Mucosa of descending colon (tissue), 3 donors: ENCODE results near the gene CACNG3. TPM values are rescaled to one million over a fixed set of nuclear protein-coding genes. Genes with fewer than 3 reads are reported as not detected.

ENCODE experiments used
- ATAC-seq: fragments of 200-7000 bp; cut with Tn5 transposase; one replicate; pipeline ENCODE4 v1.9.1; 2020; ENCODE audit warnings: mild to moderate bottlenecking, moderate library complexity
- DNase-seq, 3 donors: peaks; one replicate each; pipeline ENCODE4 v3.0.0-alpha.2; 2020
- H3K36me3 ChIP-seq: fragments of 200-600 bp; one replicate; pipeline ENCODE4 v1.8.0; 2021; ENCODE audit warnings: low read depth, mild to moderate bottlenecking
- H3K4me1 ChIP-seq: fragments of 200-600 bp; one replicate; pipeline ENCODE4 v1.8.0; 2021; ENCODE audit warnings: low read depth, mild to moderate bottlenecking
- H3K4me3 ChIP-seq: fragments of 200-600 bp; one replicate; pipeline ENCODE4 v1.8.0; 2021; ENCODE audit warnings: mild to moderate bottlenecking
- H3K9me3 ChIP-seq: fragments of 200-600 bp; one replicate; pipeline ENCODE4 v1.8.0; 2021; ENCODE audit warnings: mild to moderate bottlenecking
- intact Hi-C, 2 donors: fragments of 100-400 bp; cut with DNase I in 1 of 2; cut with micrococcal nuclease in 1 of 2; formaldehyde crosslinking; loops; one replicate each; pipeline versions ENCODE4 v1.11.0 to v1.11.1; 2022; cut with DNase I, micrococcal nuclease
- total RNA-seq, 3 donors: library from RNA; stranded (reverse); fragmentation: NEBNext Ultra II Directional in 2 of 3; extraction: Animal tissue kit (Norgen Biotek cat#: 25700) in 2 of 3; gene quantifications; one replicate each; pipeline versions ENCODE4 v1.2.1 to v1.2.4, GENCODE V29; 2021 to 2023
- TF ChIP-seq, protein P1 (sequence below): fragments of 200-600 bp; IDR thresholded peaks from one replicate; pipeline ENCODE4 v1.8.0; 2022; ENCODE audit warnings: antibody characterized with exemption, mild to moderate bottlenecking
- donor health status: DM: no; HTN: no; CAD: no; lungs with moderate emphysema.
- donor health status: DM: no; HTN: no; CAD: no.
- donor health status: DM: no; HTN: yes; CAD: no.

The CACNG3 gene
- total RNA-seq, 3 donors from 2014 or later, result not detected

DNA sequence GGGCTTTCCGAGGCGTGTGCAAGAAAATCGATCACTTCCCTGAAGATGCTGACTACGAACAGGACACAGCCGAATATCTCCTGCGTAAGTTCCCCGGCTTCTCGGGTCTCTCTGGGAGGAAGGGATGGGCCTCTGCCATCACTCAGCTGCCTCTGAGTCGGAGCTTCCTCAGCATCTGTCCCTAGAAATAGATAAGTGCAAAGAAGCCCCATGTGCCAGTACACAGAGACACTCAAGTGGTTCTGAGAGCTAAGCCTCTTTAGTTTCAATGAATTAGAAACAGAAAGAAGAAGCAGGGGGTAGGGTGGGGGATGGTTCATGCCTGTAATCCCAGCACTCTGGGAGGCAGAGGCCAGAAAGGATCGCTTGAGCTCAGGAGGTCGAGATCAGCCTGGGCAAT, 90.6 kb downstream of the CACNG3 start:
- Histone ChIP-seq H3K4me3 (no peak overlapping the region), H3K9me3 (no peaks in the 10 kb centered on the region), H3K4me1 (no peaks in the 10 kb centered on the region), H3K36me3 (no peaks in the 10 kb centered on the region)
- intact Hi-C loops, result no loop called here
- ATAC-seq, result no peak
- DNase-seq, result no peak
- TF ChIP-seq, protein P1, sequence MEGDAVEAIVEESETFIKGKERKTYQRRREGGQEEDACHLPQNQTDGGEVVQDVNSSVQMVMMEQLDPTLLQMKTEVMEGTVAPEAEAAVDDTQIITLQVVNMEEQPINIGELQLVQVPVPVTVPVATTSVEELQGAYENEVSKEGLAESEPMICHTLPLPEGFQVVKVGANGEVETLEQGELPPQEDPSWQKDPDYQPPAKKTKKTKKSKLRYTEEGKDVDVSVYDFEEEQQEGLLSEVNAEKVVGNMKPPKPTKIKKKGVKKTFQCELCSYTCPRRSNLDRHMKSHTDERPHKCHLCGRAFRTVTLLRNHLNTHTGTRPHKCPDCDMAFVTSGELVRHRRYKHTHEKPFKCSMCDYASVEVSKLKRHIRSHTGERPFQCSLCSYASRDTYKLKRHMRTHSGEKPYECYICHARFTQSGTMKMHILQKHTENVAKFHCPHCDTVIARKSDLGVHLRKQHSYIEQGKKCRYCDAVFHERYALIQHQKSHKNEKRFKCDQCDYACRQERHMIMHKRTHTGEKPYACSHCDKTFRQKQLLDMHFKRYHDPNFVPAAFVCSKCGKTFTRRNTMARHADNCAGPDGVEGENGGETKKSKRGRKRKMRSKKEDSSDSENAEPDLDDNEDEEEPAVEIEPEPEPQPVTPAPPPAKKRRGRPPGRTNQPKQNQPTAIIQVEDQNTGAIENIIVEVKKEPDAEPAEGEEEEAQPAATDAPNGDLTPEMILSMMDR, result no peak

- no peaks in the 10 kb centered on the region for H3K9me3 ChIP-seq
- DNase-seq (no peak), ATAC-seq (no peak)
- H3K36me3 ChIP-seq, result no peaks in the 10 kb centered on the region
- intact Hi-C loops, result no loop called here
- no peaks in the 10 kb centered on the region for H3K4me1 ChIP-seq
- TF ChIP-seq, protein P1, result no peak
- H3K4me3 ChIP-seq, result no peak overlapping the region
These were observed 91.4 kb downstream of the CACNG3 start for GRCh38 chr16:24347556-24347955.

DNA sequence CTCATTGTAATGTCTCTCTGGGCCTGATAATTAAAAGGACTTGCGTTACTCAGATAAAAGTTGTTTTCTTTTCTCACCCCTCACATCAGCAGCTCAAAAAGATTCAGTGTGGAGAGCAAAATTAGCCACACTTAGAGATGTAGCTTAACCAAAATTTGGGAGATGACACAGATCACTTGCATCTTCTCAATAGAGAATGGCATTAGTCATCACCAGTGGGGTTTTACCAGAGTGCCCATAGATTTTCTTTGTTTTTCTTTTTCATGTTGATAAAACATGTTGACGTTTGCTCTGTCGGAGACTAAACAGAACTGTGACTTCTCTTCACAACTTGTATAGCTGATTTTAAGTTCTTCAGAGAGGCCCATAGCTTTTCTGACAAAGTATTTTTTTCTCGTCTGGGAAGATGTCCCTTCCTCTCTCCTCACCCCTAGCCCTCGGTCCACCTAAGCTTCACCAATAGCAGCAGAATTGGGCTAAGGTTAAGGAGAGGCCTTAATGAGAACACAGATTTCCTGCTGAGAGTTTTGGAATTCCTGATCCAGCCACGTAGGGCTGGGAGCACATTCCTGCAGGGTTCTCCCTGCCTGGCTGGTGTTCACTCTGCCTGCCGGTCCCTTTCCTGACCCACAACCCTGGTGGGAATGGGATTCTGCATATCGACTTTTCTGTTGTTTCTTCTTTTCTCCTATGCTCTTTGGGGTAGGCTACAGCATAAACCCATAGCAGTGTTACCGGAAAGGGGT, 92.6 kb downstream of the CACNG3 start:
- no peak for DNase-seq
- TF ChIP-seq, protein P1, result no peak
- Histone ChIP-seq H3K36me3 (no peaks in the 10 kb centered on the region), H3K4me3 (no peak overlapping the region), H3K4me1 (no peaks in the 10 kb centered on the region), H3K9me3 (no peaks in the 10 kb centered on the region)
- intact Hi-C loops, result no loop called here
- ATAC-seq, result no peak

GRCh38 chr16:24349320-24349719, 93.2 kb downstream of the CACNG3 start:
- TF ChIP-seq, protein P1, result no peak
- no peaks in the 10 kb centered on the region for H3K4me1 ChIP-seq
- no peak overlapping the region for H3K4me3 ChIP-seq
- DNase-seq (no peak), ATAC-seq (no peak)
- H3K36me3 ChIP-seq, result no peaks in the 10 kb centered on the region
- intact Hi-C loops, result no loop called here
- H3K9me3 ChIP-seq, result no peaks in the 10 kb centered on the region

DNA sequence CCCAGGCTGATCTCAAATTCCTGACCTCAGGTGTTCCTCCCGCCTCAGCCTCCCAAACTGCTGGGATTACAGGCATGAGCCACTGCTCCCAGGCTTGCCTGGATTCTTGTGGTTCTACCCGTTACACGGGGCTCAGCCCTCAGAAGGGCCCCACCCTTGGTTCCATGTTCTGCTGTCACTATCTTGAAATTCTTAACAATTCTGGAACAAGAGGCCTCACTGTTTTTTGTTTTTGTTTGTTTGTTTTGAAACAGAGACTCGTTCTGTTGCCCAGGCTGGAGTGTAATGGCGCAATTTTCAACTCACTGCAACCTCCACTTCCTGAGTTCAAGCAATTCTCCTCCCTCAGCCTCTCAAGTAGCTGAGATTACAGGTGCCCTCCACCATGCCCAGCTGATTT, 96.6 kb downstream of the CACNG3 start:
- intact Hi-C loops, result no loop called here

More for the DNA sequence above, 96.6 kb downstream of the CACNG3 start:
- no peaks in the 10 kb centered on the region for H3K36me3 ChIP-seq
- H3K9me3 ChIP-seq, result no peaks in the 10 kb centered on the region
- H3K4me1 ChIP-seq, result no peaks in the 10 kb centered on the region
- DNase-seq, result no peak
- ATAC-seq, result no peak
- TF ChIP-seq, protein P1, result no peak
- H3K4me3 ChIP-seq, result no peak overlapping the region
